Measurements from ENCODE around the gene DEPDC4. TPM values are rescaled to one million over a fixed set of nuclear protein-coding genes. Genes with fewer than 3 reads are reported as not detected.

Gene DEPDC4
- total and polyA plus RNA-seq, 10 of the 15 experiments (the other 5 are each of a cell fraction or from before 2014, with no cell fraction given): 1.5 to 4.7 (median 2.2) TPM

- intact Hi-C loops (cut with micrococcal nuclease; ENCODE audit: unreplicated experiment) (no loop called here), in situ Hi-C loops (cut with MboI) (no loop called here)
- no peak for TF ChIP-seq NFXL1 (IDR thresholded peaks at IDR 0.05; ENCODE audit: borderline replicate concordance)
- no peak for TF ChIP-seq MXI1 (IDR thresholded peaks at IDR 0.05; ENCODE audit: low read depth, low read length)
- no peak for TF ChIP-seq MEF2B (IDR thresholded peaks at IDR 0.05; ENCODE audit: partially characterized antibody, poor library complexity, severe bottlenecking)
- no peak for TF ChIP-seq ZNF592 (IDR thresholded peaks at IDR 0.05)
- no peak for TF ChIP-seq LARP7 (IDR thresholded peaks at IDR 0.05)
- TF ChIP-seq YY1 (IDR thresholded peaks at IDR 0.05; ENCODE audit: low read depth, low read length): no peak
- TF ChIP-seq BCLAF1 (IDR thresholded peaks at IDR 0.05): no peak
- TF ChIP-seq SIX5 (IDR thresholded peaks at IDR 0.05; ENCODE audit: low read depth, low read length, severe bottlenecking): no peak
- no peak for TF ChIP-seq USF1 (IDR thresholded peaks at IDR 0.05; ENCODE audit: borderline replicate concordance, extremely low read length, insufficient read depth, low read depth, low read length)
- TF ChIP-seq NFIC (IDR thresholded peaks at IDR 0.05; ENCODE audit: low read depth, low read length): no peak
- SMC1A ChIA-PET (ENCODE audit: uncharacterized antibody, unreplicated experiment): interaction anchor here (0.8 to 1.2 kb wide), 3 partner anchors 10 to 49 kb away, joined by 3 read pairs; no protein-coding TSS in a partner anchor
- H3K27me3 ChIP-seq (replicated peaks in 1 of 2; ENCODE audit: control insufficient read depth in 2 of 2, insufficient read depth in 2 of 2, low read length in 1 of 2): no peaks in the 10 kb centered on the region
- H3K27ac ChIP-seq (ENCODE audit: control insufficient read depth, insufficient read depth): no peak overlapping the region
- no peaks in the 10 kb centered on the region for H3K9me3 ChIP-seq (replicated peaks; ENCODE audit: control insufficient read depth, insufficient read depth, low read length)
- H4K20me1 ChIP-seq (ENCODE audit: control insufficient read depth, insufficient read depth): no peaks in the 10 kb centered on the region
- H2AFZ ChIP-seq (ENCODE audit: control insufficient read depth, low read depth, low read length): no peak overlapping the region
- RAD21 ChIA-PET (ENCODE audit: unreplicated experiment): no interaction called here
- ATAC-seq (no peak), DNase-seq (ENCODE audit: low read depth, low spot score) (no peak), FAIRE-seq (no peak)
- 97% methylated on average over 5 of the region's 5 CpGs for WGBS (ENCODE audit: insufficient coverage, insufficient replicate concordance, low lambda C conversion rate, missing lambda C conversion rate)
- H3K4me2 ChIP-seq (ENCODE audit: control insufficient read depth, insufficient read depth): no peak overlapping the region
- H3K79me2 ChIP-seq (ENCODE audit: control insufficient read depth, insufficient read depth, low read length): no peaks in the 10 kb centered on the region
- CTCF ChIA-PET: interaction anchor here (1.3 kb wide), 1 partner anchor 17 kb away, joined by 3 read pairs; no protein-coding TSS in a partner anchor
- BruUV-seq (replicated peaks): no TSS peak
- H3K36me3 ChIP-seq (ENCODE audit: control insufficient read depth in 2 of 2, insufficient read depth in 2 of 2, low read length in 1 of 2): peaks cover 0 to 3% of the 10 kb centered on the region in 2 experiments; a peak in 2 of 4 replicates
- no peaks in the 10 kb centered on the region for H3K4me1 ChIP-seq (ENCODE audit: control insufficient read depth, insufficient read depth, low read length)
- no peak overlapping the region for H3K9ac ChIP-seq (ENCODE audit: control insufficient read depth, insufficient read depth, low read length)
- H3K4me3 ChIP-seq: no peak overlapping the region
- POLR2A ChIA-PET: interaction anchor here (0.6 kb wide), 1 partner anchor 226 kb away, joined by 5 read pairs; no protein-coding TSS in a partner anchor
Observed at GRCh38 chr12:100289038-100289437, 22.2 kb upstream of the DEPDC4 start.
